ENCODE measurements around the gene LMNB1. TPM values are rescaled to one million over a fixed set of nuclear protein-coding genes. Genes with fewer than 3 reads are reported as not detected.
"Not testable (repeated sequence)": the region's sequence is repeated elsewhere in the genome, so short reads cannot be mapped to it uniquely, and the experiment has no call there.

The LMNB1 gene
- polyA plus RNA-seq, 3 donors = 18.0 to 33.0 (median 28.2) TPM

- peak overlapping the region in 1 of 3 experiments; percentile 24 for H3K4me3 ChIP-seq (replicated peaks in 1 of 3; ENCODE audit: low read depth in 2 of 3, low read length in 3 of 3)
- DNase-seq = peak; percentile 80 to 92 (median 91)
Measured at GRCh38 chr5:126811515-126812198, 34.7 kb downstream of the LMNB1 start.

GRCh38 chr5:126812199-126812570, 35.2 kb downstream of the LMNB1 start:
- Histone ChIP-seq H3K27ac (ENCODE audit: low read depth in 1 of 2, low read length in 2 of 2) (peak overlapping the region; percentile 68 to 94), H3K4me3 (replicated peaks in 1 of 3; ENCODE audit: low read depth in 2 of 3, low read length in 3 of 3) (peak overlapping the region in 1 of 3 experiments; percentile 24), H3K9ac (ENCODE audit: insufficient read depth, low read length, poor library complexity, severe bottlenecking) (peak overlapping the region; percentile 49), H3K4me1 (ENCODE audit: control insufficient read depth in 1 of 2, insufficient read depth in 2 of 2, low read length in 2 of 2) (peaks cover 77 to 87% of the 10 kb centered on the region in 2 donors), H3K27me3 (ENCODE audit: control insufficient read depth in 2 of 2, insufficient read depth in 2 of 2, low read length in 2 of 2) (no peaks in the 10 kb centered on the region), H3K9me3 (replicated peaks in 1 of 2; ENCODE audit: control insufficient read depth in 1 of 2, insufficient read depth in 1 of 2, low read length in 2 of 2) (no peaks in the 10 kb centered on the region), H3K79me2 (ENCODE audit: insufficient read depth, low read length) (peaks cover 89% of the 10 kb centered on the region), H2AFZ (ENCODE audit: insufficient read depth, low read depth, low read length, poor library complexity, severe bottlenecking) (no peak overlapping the region), H3K36me3 (replicated peaks in 1 of 2; ENCODE audit: control insufficient read depth in 1 of 2, insufficient read depth in 2 of 2, low read length in 2 of 2) (peaks cover 15 to 16% of the 10 kb centered on the region in 2 donors), H3K4me2 (replicated peaks; ENCODE audit: extremely low read depth, low read length, poor library complexity, severe bottlenecking) (peak overlapping the region; percentile 39), H4K20me1 (ENCODE audit: insufficient read depth, low read length) (no peaks in the 10 kb centered on the region)
- Mint-ChIP-seq H3K36me3 (peaks cover 25 to 37% of the 10 kb centered on the region in 2 donors), H3K4me3 (peak overlapping the region; percentile 9 to 12), H3K9me3 (peaks cover 0 to 3% (median 0%) of the 10 kb centered on the region in 7 donors), H3K4me1 (peaks cover 72% of the 10 kb centered on the region), H3K27me3 (ENCODE audit: low read depth in 3 of 3) (peaks cover 0 to 1% (median 0%) of the 10 kb centered on the region in 3 donors), H3K27ac (peak overlapping the region; percentile 88 to 99 (median 97))
- no peak for TF ChIP-seq CTCF (IDR thresholded peaks at IDR 0.05)
- intact Hi-C loops (cut with micrococcal nuclease) = loop anchor here in 1 of 2 donors (5.0 kb wide), 1 partner anchor 35 kb away; the partner anchor contains the start of gene LMNB1
- no CpG with 5 or more reads among the region's 4 CpGs for WGBS (ENCODE audit: insufficient coverage)
- peak in 1 of 3 donors; percentile 33 for DNase-seq

More at GRCh38 chr5:126811515-126812198, 34.7 kb downstream of the LMNB1 start:
- peaks cover 89% of the 10 kb centered on the region for H3K79me2 ChIP-seq (ENCODE audit: insufficient read depth, low read length)
- H4K20me1 ChIP-seq (ENCODE audit: insufficient read depth, low read length) = no peaks in the 10 kb centered on the region
- H3K9me3 Mint-ChIP-seq = peaks cover 0 to 3% (median 0%) of the 10 kb centered on the region in 7 donors
- peak overlapping the region; percentile 79 to 94 for H3K27ac ChIP-seq (ENCODE audit: low read depth in 1 of 2, low read length in 2 of 2)
- H2AFZ ChIP-seq (ENCODE audit: insufficient read depth, low read depth, low read length, poor library complexity, severe bottlenecking) = no peak overlapping the region
- H3K4me1 ChIP-seq (ENCODE audit: control insufficient read depth in 1 of 2, insufficient read depth in 2 of 2, low read length in 2 of 2) = peaks cover 82 to 92% of the 10 kb centered on the region in 2 donors
- H3K4me2 ChIP-seq (replicated peaks; ENCODE audit: extremely low read depth, low read length, poor library complexity, severe bottlenecking) = peak overlapping the region; percentile 39
- H3K9ac ChIP-seq (ENCODE audit: insufficient read depth, low read length, poor library complexity, severe bottlenecking) = peak overlapping the region; percentile 49
- peaks cover 0 to 1% (median 0%) of the 10 kb centered on the region in 3 donors for H3K27me3 Mint-ChIP-seq (ENCODE audit: low read depth in 3 of 3)
- no CpG with 5 or more reads among the region's 6 CpGs for WGBS (ENCODE audit: insufficient coverage)
- no peak for TF ChIP-seq CTCF (IDR thresholded peaks at IDR 0.05)
- H3K36me3 ChIP-seq (replicated peaks in 1 of 2; ENCODE audit: control insufficient read depth in 1 of 2, insufficient read depth in 2 of 2, low read length in 2 of 2) = peaks cover 11 to 13% of the 10 kb centered on the region in 2 donors
- H3K27me3 ChIP-seq (ENCODE audit: control insufficient read depth in 2 of 2, insufficient read depth in 2 of 2, low read length in 2 of 2) = no peaks in the 10 kb centered on the region
- intact Hi-C loops (cut with micrococcal nuclease) = loop anchor here in 1 of 2 donors (5.0 kb wide), 1 partner anchor 34 kb away; the partner anchor contains the start of gene LMNB1
- peak overlapping the region; percentile 88 to 99 (median 97) for H3K27ac Mint-ChIP-seq
- H3K4me3 Mint-ChIP-seq = no peak overlapping the region
- H3K9me3 ChIP-seq (replicated peaks in 1 of 2; ENCODE audit: control insufficient read depth in 1 of 2, insufficient read depth in 1 of 2, low read length in 2 of 2) = no peaks in the 10 kb centered on the region
- peaks cover 25 to 36% of the 10 kb centered on the region in 2 donors for H3K36me3 Mint-ChIP-seq
- H3K4me1 Mint-ChIP-seq = peaks cover 76% of the 10 kb centered on the region

- H3K27ac Mint-ChIP-seq = peak overlapping the region; percentile 88 to 99 (median 93)
- DNase-seq = peak in 2 of 3 donors; percentile 41 to 44
- WGBS (ENCODE audit: insufficient coverage) = 0% methylated on average over 2 of the region's 9 CpGs
- Histone ChIP-seq H3K27ac (ENCODE audit: low read depth in 1 of 2, low read length in 2 of 2) (peak overlapping the region; percentile 69 to 94), H3K36me3 (replicated peaks in 1 of 2; ENCODE audit: control insufficient read depth in 1 of 2, insufficient read depth in 2 of 2, low read length in 2 of 2) (peaks cover 19 to 31% of the 10 kb centered on the region in 2 donors), H3K79me2 (ENCODE audit: insufficient read depth, low read length) (peaks cover 90% of the 10 kb centered on the region), H3K4me2 (replicated peaks; ENCODE audit: extremely low read depth, low read length, poor library complexity, severe bottlenecking) (peak overlapping the region; percentile 31), H3K4me1 (ENCODE audit: control insufficient read depth in 1 of 2, insufficient read depth in 2 of 2, low read length in 2 of 2) (peaks cover 64 to 71% of the 10 kb centered on the region in 2 donors), H3K4me3 (replicated peaks in 1 of 3; ENCODE audit: low read depth in 2 of 3, low read length in 3 of 3) (peak overlapping the region in 1 of 3 experiments; percentile 33)
- H3K36me3 Mint-ChIP-seq = peaks cover 36 to 52% of the 10 kb centered on the region in 2 donors
- intact Hi-C loops (cut with micrococcal nuclease) = loop anchor here in 1 of 2 donors (5.0 kb wide), 1 partner anchor 36 kb away; the partner anchor contains the start of gene LMNB1
- H3K9me3 ChIP-seq (replicated peaks in 1 of 2; ENCODE audit: control insufficient read depth in 1 of 2, insufficient read depth in 1 of 2, low read length in 2 of 2); H4K20me1 ChIP-seq (ENCODE audit: insufficient read depth, low read length); H3K27me3 Mint-ChIP-seq (ENCODE audit: low read depth in 3 of 3); H3K9me3 Mint-ChIP-seq; H3K27me3 ChIP-seq (ENCODE audit: control insufficient read depth in 2 of 2, insufficient read depth in 2 of 2, low read length in 2 of 2); H3K9ac ChIP-seq (ENCODE audit: insufficient read depth, low read length, poor library complexity, severe bottlenecking); H2AFZ ChIP-seq (ENCODE audit: insufficient read depth, low read depth, low read length, poor library complexity, severe bottlenecking): not testable (repeated sequence)
- peaks cover 58% of the 10 kb centered on the region for H3K4me1 Mint-ChIP-seq
- H3K4me3 Mint-ChIP-seq = peak overlapping the region in 1 of 2 donors; percentile 26
Measured at GRCh38 chr5:126813799-126814198, 36.9 kb downstream of the LMNB1 start.

All from CD14-positive monocyte (primary cell).